ENCODE results near the gene BRF1.
A peak's percentile ranks its signal among the peaks of the same experiment; 100 is the strongest.

BRF1 gene

DNA sequence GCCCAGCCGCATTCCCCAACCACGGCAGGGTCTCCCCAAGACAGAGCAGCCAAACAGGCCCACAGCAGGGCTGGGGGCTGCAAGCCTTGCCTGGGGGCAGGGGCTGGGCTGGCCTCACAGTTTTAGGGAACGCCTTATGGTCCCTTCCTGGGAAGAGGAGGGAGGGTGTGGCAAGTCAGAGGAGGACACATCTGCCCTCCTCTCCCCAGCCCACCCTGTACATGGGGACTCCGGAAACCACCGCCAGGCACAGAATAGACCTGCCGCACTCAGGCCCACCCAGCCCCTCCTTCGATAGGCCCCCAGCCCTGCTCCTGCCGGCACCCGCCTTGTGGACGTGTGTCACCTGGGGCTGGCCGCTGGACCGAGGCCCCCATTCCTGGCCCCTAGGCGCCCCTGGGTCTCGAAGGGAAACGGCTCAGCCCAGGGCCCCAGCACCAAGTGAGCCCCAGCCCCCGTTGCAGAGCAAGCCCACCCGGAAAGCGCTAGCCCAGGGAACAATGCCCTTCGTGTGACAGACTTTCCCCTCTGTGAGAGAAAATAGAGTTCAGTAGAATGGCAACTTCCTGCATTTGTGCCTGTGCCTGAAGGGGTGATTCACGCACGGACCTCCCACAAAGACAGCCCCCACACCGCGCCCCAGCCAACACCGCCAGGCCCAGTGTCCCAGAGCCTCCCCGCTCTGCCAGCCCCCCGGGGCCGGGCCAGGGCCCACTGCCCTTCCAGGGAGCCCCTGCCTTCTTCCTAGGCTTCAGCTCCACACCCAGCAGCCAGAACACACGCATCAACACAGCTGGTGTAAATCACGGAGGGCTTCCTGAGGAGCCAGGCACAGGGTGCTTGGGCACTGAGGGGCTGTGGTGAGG is 107.7 kb downstream of the BRF1 start:
- ATAC-seq: peak; percentile 56 to 57

DNA sequence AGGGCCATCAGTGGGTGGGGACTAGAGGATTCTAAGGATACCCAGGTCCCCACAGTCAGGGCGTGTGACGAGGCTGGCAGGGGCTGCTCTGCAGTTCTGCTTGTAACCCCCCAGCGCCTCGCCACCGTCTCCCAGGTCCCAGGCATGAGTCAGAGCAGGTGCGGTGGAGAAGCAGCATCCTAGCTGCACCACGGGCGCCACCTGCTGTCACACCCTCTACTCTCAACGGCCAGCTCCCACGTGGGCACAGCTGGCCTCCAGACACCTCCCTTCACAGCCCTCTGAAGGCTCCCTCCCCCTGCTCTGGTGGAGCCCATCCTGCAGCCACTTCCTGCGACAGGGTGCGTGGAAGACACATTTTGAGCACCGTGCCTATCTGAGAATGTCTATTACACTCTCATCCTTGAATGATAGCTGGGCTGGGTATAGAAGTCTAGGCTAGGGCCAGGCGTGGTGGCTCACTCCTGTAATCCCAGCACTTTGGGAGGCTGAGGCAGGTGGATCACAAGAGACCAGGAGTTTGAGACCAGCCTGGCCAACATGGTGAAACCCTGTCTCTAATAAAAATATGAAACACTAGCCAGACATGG is 112.8 kb downstream of the BRF1 start:
- no peak for ATAC-seq

DNA sequence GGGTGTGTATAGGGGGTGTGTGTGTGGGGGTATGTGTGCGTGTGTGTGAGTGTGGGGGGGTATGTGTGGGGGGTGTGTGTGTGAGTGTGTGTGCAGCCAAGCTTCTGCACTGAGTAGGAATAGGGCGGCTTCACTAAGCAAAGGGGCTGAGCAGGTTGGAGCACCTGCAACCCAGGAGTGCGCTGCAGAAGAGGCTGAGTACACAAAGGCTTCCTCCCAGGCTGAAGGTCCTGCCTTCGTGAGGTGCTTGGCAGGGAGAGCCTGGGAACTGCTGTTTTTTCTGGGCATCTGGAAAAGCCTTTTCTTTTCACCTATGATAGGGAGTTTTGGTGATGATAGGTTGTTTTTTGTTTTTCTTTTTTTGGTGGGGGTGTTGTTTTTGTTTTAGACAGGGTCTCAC is 113.7 kb downstream of the BRF1 start:
- no peak for ATAC-seq

DNA sequence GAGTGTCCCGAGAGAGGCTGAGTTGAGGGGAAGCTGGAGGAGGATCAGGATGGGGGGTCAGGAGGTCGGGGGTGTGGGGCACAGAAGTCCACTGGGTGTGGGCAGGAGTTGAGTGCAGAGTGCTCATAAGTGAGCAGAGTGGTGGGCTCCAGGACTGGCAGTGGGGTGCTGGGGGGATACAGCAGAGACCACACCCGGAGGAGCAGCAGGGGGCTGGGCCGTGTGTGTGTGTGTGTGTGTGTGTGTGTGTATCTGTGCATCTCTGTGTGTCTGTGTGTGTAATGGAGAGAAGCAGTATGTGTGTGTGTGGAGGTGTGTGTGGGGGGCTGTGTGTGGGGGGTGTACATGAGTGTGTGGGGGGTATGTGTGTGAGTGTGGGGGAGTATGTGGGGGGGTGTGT is 114.8 kb downstream of the BRF1 start:
- no peak for ATAC-seq

DNA sequence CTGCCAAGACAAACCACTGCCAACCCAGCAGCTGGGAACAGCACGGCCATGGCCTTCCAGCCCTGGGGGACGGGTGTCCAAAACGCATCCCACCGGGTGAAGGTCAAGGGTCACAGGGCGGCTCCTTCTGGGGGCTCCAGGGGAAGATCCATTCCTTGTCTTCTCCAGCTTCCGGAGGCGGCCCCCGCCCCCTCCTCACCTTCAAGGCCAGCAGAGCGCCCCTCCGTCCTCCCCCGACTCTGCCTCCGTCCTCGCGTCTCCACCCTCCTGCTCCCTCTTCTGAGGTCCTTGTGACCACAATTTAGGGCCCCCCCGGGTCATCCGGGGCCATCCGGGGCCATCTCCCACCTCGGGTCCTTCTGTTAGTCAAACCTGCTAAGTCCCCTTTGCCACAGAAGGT is 115.8 kb downstream of the BRF1 start:
- no peak for ATAC-seq

DNA sequence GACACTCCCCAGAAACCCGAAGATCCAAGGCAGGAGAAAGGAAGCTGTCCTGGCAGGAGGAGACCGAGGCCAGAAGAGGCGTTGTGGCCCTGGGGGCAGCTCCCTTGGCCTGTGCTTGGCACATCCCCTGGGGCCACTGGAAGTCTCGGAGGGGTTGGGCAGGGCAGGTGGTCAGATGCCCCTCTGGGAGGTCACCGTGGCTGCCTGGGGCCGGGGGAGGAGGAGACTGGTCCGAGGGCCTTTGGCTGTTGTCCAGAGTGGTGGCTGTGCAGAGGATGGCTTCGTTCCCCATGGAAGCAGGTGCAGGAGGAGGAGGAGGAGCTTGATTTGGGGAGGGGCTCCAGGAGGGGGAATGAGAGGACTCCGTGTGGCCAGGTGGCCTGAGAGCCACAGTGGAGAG is 116.3 kb downstream of the BRF1 start:
- ATAC-seq: no peak

DNA sequence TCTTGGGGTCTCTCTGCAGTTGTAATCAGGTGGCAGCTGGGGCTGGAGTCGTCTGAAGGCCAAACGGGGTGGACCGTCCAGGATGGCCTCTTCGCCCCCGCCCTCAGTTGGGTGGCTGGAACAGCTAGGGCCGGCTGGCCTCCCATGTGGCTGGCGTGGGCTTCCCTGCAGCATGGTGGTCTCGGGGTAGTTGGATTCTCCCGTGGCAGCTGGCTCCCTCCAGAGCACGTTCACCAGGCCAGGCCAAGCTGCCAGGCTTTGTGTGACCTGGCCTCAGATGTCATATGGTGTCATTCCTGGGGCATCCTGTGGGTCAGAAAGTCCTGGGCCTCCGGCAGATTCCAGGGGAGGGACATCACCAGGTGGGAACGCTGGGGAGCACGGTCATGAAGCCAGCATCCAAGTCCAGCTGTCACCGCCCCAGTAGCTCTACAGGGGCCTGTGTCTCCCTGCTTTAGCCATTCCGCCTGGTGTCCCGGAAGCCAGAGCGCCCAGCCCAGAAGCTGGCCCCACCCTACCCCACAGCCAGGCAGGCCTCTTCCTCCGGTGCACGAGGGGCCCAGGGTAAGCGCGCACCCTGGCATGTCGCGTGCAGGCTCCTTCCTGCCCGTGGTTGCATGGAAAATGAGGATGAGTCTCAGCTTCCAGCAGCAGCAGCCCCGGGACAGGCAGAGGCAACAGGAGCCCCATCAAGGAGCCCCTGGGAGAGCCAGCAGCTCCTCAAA is 118.3 kb downstream of the BRF1 start:
- no peak for ATAC-seq

DNA sequence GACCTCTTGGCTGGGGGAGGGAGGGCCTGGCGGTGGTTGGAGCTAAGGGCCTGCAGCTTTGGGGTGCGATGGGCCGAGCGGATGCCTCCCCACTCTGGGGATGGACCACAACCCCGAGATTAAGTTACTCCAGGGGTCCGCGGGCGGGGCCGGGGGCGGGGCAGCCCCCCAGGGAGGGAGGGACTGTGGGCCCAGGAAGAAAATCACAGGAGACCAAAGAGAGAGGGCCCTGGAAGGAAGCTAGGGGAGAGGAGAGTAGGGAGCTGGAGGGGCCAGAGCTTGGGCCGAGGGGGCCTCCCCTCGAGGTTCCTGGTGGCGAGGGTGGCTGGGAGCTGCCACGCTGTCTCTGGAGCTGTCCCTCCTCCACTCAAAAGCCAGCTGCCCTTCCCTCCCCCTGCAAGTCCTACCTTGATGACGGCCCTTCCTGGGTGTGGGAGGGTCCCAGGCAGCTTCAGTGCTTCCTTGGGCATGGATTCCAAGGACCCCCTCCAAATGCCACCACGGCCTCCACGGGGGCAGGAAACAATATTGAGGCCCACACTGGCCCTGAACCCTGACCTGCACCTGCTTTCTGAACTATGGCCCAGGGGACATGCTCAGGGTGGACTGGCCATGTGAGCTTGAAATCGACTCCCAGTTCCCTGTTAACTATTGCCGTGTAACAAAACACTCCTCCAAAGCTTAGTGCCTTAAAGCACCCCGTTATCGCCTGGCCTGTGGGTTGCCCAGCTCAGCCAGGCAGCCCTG is 119.1 kb downstream of the BRF1 start:
- no peak for ATAC-seq

DNA sequence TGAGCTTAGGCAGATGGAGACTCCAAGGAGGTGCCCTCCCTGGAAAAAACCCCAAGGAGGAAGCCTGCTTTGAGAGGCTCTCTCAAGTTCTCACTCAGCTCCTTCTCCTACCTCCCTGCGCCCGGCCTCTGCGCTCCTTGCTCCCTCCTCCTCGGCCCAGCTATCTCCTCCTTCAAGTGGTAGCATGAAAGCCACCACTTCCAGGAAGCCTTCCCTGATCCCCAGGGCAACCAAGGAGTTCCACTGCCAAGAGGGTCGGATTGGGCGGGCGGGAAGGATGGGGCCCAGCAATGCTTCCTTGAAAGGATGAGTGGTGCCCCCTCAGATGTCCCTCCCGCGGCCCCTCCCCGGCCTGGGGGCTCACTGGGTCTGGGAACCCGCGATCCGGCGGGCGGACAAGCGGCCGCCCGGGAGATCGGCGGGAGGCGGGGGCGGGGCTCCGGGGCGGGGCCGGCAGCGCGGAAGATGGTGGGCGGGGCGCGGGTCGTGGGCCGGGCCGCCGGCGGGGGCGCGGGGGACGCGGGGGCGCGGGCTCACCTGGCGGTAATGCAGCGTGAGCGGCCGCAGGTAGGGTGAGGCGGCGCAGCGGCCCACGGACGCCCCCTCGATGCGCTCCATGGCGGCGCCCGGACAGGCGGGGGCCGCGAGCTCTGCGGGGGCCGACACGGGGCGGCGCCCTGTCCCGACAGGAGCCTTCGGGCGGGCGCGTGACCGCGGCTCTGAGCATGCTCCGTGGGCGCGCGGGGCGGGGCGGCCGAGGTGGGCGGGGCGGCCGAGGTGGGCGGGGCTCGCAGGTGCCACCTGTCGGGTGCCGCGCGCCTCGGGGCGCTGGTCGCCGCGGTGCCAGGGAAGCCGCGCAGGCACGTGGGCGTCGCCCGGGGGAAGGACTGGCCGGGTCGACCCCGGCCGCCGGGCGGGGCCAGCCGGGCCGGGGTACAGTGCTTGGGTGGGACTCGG is 119.9 kb downstream of the BRF1 start, which contains the start of gene NUDT14:
Gene NUDT14, minus strand, starts transcription at position 721 of the 957 bp plus-strand sequence. Its CDS starts 103 bp downstream, at position 618.
- peak; percentile 83 to 84 for ATAC-seq

DNA sequence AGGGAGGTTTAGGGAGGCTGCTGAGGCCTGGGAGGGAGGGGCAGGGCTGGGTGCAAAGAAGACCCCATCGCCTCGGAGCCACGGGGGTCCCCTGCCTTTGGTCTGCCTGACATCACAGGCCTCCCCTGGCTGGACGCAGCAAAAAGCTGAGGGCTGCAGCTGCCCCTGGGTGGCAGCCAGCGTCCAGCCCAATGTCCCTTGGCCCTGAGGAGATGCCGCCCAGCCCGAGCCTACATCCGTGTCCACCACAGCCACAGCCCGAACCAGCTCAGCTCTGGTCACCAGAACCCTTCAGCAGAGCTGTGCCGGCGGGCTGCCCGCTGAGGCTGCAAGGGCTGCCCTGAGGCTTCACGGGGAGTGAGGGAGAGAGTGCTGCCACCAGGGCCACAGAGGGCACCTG is 121.6 kb downstream of the BRF1 start:
- ATAC-seq: no peak

DNA sequence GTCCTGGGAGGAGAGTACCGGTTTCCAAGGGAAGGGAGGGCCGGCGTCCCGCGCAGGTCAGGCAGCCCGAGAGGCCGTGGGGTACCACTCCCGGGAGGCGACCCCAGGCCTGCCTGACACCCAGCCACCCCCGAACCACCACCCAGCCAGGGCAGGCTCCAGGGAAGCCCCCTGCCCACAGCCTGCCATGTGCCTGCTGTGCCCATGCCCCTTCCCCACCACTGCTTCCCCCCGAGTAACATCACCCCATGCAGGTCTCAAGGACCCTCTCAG is 122.0 kb downstream of the BRF1 start:
- no peak for ATAC-seq

DNA sequence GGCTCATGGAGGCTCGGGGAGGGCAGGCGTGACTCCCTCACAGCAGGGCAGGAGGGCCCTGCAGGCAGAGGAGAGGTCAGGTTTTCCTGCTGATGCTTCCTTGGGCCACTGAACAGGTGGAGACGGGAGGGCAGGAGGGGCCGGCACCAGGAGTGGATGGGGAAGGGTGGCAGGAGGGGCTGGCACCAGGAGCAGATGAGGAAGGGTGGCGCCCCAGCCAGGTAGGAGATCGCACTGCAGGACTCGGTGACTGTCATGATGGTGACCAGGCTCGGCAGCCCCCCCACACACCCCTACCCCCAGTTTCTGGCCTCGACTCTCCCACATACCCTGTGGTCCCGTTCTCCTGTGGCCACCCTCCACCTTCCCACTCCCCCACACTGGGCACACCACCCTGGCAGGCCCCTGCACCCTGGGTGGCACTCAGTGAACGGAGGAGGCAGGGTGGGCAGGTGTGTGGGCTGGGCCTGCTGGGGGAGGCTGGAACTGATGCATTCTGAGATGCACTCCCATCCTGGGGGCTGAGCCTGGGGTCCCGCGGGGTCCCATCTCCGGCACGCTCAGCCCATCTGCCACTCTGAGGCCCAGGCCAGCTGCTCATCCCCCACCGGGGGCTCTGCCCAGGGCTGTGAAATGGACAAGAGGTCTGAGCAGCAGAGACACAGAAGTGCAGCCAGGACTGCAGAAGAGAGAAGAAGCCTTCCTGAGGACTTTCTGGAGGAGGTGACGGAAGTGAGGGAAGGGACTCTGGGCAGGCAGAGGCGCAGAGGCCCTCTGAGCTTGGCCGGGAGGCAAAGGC is 122.5 kb downstream of the BRF1 start:
- ATAC-seq: no peak

DNA sequence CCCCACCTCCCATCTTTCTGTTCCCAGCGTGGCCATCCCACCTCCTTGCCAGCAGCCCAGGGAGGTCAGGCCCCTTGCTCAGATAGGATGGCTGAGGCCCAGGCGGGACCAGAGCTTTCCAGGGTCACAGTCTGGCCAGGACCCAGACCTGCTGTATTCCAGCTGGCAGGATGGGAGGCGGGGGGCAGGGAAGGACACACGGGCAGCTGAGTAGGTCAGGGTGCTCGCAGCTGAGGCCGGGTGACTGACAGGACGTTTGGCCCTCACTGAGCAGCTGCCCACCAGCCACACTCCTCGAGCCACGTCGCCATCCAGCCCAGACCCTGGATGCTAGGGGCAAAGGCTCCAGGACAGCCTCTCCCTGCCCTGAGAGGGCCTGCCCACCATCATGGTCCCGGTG is 123.7 kb downstream of the BRF1 start:
- no peak for ATAC-seq

DNA sequence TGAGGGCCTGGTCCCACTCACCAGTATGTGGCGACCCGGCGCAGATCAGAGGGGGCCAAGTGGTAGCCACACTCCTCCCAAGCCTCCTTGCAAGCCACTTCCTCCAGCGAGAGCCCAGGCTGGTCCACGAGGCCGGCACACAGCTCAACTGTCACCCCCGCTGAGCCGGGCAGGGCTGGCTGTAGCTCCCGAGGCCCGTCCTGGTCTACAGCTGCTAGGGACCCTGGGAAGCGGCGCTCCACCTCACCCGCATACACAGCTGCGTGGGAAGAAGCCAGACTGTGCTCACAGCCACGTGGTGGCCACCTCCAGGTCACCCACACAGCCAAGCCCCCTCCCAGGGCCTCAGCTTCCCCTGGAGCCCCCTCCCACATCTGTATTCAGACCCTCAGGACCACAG is 124.3 kb downstream of the BRF1 start:
- ATAC-seq: no peak

DNA sequence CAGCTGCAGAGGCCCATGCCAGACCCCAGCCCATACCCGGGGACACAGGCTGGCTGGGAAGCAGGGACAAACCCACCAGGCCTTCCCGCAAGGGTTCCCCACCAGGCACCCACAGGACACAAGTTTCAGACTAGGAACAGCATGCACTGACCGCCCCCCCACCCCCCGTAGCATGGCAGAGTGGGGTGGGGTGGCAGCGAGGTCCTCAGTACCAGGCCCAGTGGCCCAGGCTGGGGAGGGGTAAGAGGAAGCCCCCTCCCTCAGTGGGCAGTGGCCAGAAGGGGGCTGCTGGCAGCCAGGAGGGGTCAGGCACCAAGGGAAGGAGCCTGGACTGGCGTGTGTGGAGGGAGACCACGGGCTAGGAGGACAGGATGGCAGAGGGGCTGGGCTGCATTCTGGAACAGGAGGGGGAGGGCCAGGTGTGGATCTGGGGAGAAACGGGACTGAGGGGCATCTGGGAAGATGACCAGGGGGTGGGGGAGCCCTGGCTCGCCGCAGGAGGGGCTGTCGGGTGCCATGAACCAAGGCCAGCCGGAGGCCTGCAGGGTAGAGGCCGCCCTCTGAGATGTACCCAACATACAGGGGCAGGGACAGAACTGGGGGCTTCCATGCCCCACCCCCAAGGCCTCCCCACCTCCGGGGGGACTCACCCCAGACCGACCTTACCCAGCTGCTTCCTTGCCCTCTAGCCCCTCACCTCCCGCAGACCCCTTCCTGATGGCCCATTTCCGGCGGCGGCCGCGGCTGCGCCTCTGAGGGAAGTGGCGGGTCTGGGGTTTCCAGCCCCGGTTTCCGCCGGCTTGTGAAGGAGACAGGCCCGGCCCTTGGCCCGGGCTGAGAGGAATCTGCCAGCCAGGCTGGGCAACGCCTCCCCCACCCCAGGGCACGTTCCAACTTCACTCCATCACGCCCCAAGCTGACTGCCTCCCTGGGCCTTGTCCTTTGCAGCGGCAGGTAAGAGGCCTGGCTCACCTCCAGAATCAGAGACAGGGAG is 126.6 kb downstream of the BRF1 start:
- ATAC-seq: peak; percentile 22 to 27

DNA sequence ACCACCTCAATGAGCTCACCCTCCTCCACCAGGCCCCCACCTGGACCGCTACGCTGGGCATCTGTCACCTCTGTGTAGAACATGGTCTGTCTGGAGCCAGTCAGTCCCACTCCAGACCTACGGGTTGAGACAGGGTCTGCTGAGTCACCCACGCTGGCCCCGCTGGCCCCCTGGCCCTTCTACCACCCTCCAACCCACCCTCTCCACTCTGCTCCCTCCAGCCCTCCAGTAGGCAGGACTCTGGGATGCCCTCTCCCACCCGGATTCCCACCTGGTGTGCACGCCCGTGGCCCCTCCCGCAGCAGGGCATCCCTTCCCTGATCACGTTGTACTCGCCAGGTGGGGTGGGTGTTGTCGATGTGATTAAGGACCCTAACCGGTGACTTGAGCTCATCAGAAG is 127.7 kb downstream of the BRF1 start:
- no peak for ATAC-seq

DNA sequence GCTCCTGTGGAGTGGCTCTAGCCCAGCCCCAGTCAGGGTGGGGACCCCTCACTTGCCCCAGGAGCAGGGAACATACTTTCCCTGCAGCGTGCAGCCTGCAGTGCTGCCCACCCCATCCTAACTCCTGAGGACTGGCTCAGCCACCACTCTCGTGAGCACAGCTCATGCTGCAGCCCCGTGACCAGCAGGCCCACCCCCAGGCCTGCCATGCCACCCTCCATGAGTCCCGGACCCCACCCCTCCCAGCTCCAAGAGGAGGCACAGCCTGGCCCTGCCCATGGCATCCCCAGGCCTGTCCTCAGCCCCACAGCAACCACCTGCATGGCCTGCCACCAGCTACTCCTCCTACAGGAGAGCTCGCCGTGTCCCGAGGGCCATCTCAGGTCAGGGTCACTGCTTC is 128.3 kb downstream of the BRF1 start:
- no peak for ATAC-seq

DNA sequence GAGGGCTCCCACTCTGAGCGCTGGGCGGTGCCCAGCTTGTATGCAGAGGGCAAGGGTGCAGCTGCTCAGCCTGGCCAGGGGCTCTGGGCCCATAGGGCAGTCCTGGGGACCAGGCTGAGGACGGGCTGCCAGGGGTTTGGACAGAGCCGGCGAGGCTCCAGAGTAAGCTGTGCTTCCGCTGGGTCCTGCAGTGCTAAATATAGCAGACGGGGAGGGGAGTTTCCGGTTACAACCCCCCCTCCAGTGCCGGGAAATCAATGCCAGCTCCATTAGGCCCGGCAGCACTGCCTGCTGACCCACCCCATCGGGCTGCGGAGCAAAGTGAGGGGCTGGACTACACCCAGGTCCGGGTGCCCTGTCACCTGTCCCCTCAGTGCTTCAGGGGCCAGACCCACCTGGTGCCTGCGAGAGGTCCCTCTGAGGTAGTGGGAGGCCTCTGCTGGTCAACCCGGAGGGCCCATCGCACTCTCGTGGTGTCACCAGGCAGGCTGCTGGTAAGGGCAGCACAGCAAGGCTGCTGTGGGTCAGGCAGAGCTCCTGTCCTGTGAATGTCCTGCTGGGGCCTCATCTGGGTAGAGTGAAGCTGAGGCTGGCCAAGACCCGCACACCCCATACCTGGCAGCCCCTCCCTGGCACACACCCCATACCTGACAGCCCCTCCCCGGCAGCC is 129.7 kb downstream of the BRF1 start:
- no peak for ATAC-seq

All from activated CD4-positive, CD25-positive, alpha-beta regulatory T cell treated with anti-CD3 and anti-CD28 coated beads, Interleukin-2, amount 50 U/mL, for 24 hours (primary cell).